HG02571 (cell line): ENCODE results near the gene KIFC3.
"Not testable (repeated sequence)": the region's sequence is repeated elsewhere in the genome, so short reads cannot be mapped to it uniquely, and the experiment has no call there.

Source experiments
- ATAC-seq: cut with Tn5 transposase; IDR thresholded peaks from one replicate; pipeline ENCODE4 v1.9.1; 2021; ENCODE audit warnings: mild to moderate bottlenecking, moderate library complexity; ENCODE audit not compliant: unreplicated experiment

The KIFC3 gene

GRCh38 chr16:57725151-57725550, 77.1 kb downstream of the KIFC3 start:
- ATAC-seq = no peak

DNA sequence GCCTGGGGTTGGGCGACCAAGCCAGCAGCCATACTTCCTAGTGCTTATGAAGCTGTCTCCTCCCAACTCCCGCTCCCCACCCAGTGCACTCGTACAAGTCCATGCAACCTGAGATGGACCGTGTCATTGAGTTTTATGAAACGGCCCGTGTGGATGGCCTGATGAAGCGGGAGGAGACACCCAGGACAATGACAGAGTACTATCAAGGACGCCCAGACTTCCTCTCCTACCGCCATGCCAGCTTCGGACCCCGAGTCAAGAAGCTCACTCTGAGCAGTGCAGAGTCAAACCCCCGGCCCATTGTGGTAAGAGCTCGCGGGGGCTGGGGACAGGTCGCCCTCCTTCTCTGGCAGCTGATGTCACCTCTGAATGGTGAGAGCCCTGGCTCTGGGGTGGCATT, 77.8 kb downstream of the KIFC3 start:
- no peak for ATAC-seq

DNA sequence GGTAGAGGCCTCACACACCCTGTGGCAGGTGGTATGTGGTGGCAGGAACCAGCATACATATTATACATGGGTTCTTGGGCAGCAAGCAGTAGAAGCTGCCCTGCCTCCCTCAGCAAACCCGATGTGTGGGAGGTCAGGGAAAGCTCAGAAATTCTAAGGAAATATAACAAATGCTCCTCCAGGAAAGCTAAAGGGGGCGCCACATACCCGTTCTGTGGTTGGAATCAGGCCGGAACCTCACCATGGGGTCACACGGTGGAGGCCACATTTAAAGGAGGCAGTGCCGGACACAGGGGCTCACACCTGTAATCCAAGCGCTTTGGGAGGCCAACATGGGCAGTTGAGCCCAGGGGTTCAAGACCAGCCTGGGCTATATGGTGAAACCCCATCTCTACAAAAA, 79.1 kb downstream of the KIFC3 start:
- no peak for ATAC-seq

GRCh38 chr16:57722651-57723050, 79.6 kb downstream of the KIFC3 start:
- ATAC-seq = no peak

- ATAC-seq = no peak
These were observed 80.1 kb downstream of the KIFC3 start for GRCh38 chr16:57722210-57722499.

GRCh38 chr16:57721356-57722209, 80.7 kb downstream of the KIFC3 start:
- no peak for ATAC-seq

GRCh38 chr16:57720142-57720575, 82.1 kb downstream of the KIFC3 start:
- no peak for ATAC-seq

GRCh38 chr16:57714047-57714446, 88.2 kb downstream of the KIFC3 start:
- no peak for ATAC-seq

DNA sequence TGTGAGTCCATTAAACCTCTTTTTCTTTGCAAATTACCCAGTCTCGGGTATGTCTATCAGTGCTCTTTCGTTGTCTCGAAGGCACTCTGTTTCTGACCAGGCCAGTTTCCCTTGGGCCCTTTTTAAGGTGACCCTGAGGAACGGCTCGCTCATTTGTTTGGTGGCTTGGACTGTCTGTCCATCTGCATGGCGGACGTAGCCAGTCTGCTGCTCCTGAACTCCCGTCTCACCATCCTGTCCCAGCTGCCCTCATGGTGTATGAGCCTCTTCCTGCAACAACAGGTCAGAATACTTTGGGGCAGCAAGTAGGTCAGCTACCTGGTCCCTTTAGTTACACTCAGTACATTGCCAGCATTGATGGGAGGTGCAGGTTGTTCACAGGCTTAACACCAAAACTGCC, 88.7 kb downstream of the KIFC3 start:
- no peak for ATAC-seq

GRCh38 chr16:57712569-57712968, 89.7 kb downstream of the KIFC3 start:
- ATAC-seq = not testable (repeated sequence)

DNA sequence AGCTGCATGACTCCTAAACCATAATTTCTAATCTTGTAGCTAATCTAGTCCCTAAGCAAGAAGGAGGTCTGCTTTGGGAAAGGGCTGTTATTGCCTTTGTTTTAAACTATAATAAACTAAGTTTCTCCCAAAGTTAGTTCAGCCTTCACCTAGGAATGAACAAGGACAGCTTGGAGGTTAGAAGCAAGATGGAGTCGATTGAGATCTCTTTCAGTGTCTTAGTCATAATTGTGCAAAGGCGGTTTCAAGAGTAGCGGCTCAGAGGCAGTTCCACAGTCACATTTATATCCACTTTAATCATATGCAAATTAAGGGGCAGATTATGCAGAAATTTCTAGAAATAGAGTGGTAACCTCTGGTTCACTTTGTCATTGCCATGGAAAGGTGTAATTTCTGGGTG, 90.3 kb downstream of the KIFC3 start:
- ATAC-seq = no peak

- no peak for ATAC-seq
These were observed 90.9 kb downstream of the KIFC3 start for GRCh38 chr16:57711346-57711745.

DNA sequence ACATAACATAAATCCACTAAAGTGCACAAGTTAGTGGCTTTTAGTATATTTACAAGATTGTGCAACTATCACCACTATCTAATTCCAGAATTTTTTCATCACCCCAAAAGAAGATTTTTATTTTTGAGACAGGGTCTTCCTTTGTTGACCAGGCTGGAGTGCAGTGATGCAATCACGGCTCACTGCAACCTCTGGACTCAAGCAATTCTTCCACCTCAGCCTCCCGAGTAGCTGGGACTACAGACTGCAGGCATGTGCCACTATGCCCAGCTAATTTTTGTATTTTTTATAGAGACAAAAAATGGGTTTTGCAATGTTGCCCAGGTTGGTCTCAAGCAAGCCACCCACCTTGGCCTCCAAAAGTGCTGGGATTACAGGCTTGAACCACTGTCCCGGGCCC, 92.6 kb downstream of the KIFC3 start:
- no peak for ATAC-seq
